Endothelial cell of umbilical vein (primary cell): Measurements from ENCODE around the gene GRK5.

Experiments
- FOS ChIP-seq: IDR thresholded peaks from 2 replicates; pipeline ENCODE4 v1.6.1; 2011; ENCODE audit warnings: mild to moderate bottlenecking, low read length, moderate library complexity, borderline replicate concordance; ENCODE audit not compliant: insufficient read depth
- POLR2A ChIP-seq: IDR thresholded peaks from 2 replicates; pipeline ENCODE4 v1.6.1; 2012; ENCODE audit warnings: low read depth, mild to moderate bottlenecking, control low read depth, low read length

DNA sequence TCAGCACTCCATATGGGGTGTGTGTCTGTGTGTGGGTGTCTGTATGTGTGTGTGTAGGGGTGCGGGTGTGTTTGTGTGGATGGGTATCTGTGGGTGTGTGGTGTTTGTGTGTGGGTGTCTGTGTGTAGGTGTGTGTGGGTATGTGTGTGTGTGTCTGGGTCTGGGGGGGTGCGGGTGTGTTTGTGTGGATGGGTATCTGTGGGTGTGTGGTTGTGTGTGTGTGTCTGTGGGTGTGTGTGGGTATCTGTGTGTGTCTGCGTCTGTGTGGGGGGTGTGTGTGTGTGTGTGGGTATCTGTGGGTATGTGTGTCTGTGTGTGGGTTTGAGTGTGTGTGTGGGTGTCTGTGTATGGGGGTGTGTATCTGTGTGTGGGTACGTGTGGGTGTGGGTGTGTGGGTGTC, 186.5 kb downstream of the GRK5 start:
- TF ChIP-seq FOS (no peak), POLR2A (no peak)
